OCI-LY1 (cell line): ENCODE results near the gene KIF18A.

Experiments used
- CTCF ChIP-seq: fragments of 200-600 bp; sonication (generic), shearing (Covaris generic); IDR thresholded peaks from 2 replicates; pipeline ENCODE4 v1.5.1; 2017; ENCODE audit warnings: mild to moderate bottlenecking, antibody characterized with exemption, low read length, moderate library complexity, mixed read lengths
- EZH2 ChIP-seq: fragments of 200-600 bp; sonication (generic), shearing (Covaris generic); IDR thresholded peaks from 2 replicates; pipeline ENCODE4 v1.8.0; 2017; ENCODE audit warnings: borderline replicate concordance, mixed run types, mild to moderate bottlenecking, antibody characterized with exemption, low read length, moderate library complexity, mixed read lengths

- TF ChIP-seq CTCF (no peak), EZH2 (no peak)
These were observed 111.9 kb downstream of the KIF18A start for GRCh38 chr11:27996066-27996465.
